Stimulated activated CD8-positive, alpha-beta memory T cell treated with anti-CD3 and anti-CD28 coated beads, Interleukin-4, amount 100 ng/mL, for 4 hours (primary cell): ENCODE data around the gene PRC1.

Source experiments
- DNase-seq, 2 donors: peaks; one replicate each; pipeline ENCODE4 v3.0.0-alpha.2; 2020; ENCODE audit warnings: low read depth in 2 of 2, low spot score in 1 of 2

PRC1 gene

DNA sequence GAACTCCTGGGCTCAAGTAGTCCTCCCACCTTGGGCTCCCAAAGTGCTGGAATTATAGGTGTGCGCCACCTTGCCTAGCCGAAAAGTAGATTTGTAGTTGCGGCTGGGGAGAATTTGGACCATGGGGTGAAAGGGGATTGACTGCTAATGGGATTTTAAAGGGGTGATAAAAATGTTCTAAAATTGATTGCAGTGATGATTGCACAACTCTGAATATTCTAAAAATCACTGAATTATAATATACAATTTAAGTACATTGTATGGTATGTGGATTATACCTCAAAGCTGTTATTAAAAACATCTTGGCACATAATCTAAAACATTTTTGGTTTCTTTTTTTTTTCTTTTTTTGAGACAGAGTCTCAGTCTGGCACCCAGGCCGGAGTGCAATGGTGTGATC is 3.9 kb downstream of the PRC1 start:
- no peak for DNase-seq

- no peak for DNase-seq
These were observed 5.1 kb downstream of the PRC1 start for GRCh38 chr15:90989040-90989768.

DNA sequence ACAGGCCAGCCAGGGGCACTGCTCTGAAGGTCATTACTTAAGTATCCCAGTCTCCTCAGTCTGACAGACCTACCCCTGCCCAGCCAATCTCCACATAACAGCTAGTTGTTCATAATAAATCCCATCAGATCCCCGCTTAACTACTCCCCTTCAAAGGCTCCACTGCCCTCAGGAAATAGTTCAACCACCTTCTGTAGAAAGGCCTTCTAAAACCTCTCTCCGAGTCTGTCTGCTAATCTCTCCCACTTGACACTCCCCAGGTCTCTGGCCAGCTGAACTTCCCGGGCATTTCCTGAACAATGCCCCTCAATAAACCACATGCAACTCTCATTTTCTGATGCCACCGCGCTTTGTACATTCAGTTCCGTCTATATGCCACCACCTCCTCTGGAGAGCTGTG is 6.0 kb downstream of the PRC1 start:
- DNase-seq, result no peak

GRCh38 chr15:90987561-90988141 is 6.7 kb downstream of the PRC1 start:
- no peak for DNase-seq

- DNase-seq, result no peak
These were observed 7.4 kb downstream of the PRC1 start for GRCh38 chr15:90986790-90987507.

DNA sequence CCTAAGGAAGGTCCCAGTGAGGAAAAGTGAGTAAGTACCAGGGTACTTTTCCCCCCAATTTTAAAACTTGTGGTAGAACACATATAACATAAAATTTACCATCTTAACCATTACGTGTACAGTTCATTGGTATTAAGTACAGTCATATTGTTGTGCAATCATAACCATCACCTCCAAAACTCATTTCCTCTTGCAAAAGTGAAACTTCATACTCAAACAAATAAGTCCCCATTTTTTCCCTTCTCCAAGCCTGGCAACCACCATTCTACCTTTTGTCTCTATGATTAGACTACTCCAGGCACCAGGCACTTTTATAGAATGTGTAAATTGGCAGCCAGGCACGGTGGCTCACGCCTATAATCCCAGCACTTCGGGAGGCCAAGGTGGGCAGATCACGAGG is 12.2 kb downstream of the PRC1 start:
- no peak for DNase-seq

DNA sequence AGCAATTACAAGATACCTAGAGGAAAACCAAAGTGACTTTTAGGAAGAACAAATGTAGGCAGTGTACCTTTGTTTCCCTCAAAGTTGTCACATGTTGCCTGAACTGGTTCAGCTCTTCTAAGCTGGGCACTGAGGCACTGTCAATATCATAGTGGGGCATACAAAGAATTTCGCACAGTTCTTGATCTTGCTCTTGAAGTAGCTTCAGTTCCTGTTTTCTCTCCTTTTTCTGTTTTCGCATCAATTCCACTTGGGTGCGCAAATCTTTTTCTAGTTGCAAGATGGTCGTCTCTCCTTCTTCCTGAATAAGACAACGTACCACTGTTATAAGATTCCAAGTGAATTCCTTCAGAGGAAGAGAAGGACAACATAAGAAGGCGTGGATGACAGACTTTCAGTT is 12.7 kb downstream of the PRC1 start:
- DNase-seq, result no peak

DNA sequence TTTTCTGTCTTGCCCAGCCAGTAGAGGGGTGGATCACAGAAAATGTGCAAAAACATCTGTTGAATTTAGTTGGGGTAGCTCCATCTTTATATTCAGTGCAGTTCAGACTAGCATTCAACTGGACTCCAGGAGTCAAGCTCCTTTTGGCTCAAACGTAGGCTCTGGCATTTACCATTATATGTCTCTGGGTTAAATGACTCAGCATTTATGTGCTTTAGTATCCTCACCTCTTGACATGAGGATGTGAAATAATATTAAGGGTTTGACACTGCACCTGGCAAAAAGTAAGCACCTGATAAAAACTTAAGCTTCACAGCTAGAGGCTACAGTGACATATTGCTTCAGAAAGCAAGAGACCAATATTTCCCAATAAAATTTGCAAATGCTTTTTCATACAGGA is 14.8 kb downstream of the PRC1 start:
- no peak for DNase-seq

GRCh38 chr15:90974216-90974615 is 20.1 kb downstream of the PRC1 start:
- DNase-seq, result no peak

DNA sequence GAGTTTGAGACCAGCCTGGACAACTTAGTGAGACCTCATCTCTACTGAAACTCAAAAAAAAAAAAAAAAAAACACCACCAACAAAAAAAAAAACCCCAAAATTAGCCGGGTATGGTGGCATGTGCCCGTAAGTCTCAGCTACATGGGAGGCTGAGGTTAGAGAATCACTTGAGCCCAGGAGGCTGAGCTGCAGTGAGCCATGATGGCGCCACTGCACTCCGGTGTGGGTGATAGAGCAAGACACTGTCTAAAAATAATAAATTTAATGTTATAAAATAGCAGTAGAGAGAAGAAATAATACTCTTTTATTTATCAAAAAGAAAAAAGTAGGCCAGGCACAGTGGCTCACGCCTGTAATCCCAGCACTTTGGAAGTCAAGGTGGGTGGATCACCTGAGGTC is 22.2 kb downstream of the PRC1 start:
- DNase-seq, result no peak

- no peak for DNase-seq
These were observed 24.1 kb downstream of the PRC1 start for GRCh38 chr15:90970274-90970673.

DNA sequence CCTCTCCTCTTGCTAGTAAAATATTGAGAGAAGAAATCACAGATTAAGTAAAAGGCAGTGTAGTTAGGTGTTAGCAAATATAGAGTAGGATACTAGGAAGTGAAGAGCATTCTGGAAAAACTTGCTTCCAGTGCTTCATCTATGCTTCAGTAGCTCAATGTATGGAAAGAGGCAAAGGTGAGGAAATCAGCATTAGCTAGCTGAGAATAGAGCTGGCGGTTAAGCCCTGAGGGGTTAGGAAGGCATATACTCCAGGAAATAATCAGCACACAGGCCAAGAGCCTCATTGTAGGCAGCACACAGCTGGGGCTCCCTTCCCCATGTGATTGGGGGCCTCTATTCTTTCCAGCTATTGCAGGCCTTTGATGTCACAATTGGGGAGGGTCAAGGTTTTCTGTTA is 25.9 kb downstream of the PRC1 start:
- no peak for DNase-seq

DNA sequence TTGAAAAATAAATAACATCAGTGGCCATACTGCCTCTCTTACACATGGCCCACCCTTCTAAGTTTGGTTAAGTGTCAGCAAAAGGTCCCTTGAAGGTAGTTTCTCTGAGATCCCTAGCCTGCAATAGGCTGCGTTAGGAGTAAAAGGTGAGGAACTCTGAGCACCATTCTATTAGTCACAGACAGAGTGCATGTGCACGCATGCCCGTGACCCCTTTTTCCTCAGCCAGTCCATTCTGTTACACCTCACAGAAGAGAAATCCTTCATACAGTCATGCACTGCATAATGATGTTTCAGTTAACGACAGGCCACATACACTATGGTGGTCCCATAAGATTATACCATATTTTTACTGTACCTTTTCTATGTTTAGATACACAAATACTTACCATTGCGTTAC is 27.1 kb downstream of the PRC1 start:
- no peak for DNase-seq

- DNase-seq, result no peak
These were observed 28.1 kb downstream of the PRC1 start for GRCh38 chr15:90966262-90966661.

DNA sequence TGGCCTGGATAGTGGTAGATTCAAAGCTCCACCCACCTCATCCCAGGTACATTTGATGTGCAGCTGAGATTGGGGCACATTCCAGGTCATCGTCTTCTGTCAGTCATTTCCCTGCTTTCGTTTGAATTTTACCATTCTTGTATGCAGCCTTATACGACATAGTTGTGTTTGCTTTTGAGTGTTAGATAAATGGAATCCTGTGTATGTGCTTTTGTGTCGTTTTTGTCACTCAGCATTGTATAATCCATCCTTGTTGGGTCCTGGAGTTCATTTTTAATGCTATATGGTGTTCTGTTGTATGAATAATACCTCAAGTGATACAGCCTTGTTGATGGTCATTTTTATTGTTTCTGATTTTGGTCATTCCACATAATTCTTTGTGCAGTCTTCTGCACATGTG is 32.3 kb downstream of the PRC1 start:
- DNase-seq, result no peak

- DNase-seq, result no peak
These were observed 33.8 kb downstream of the PRC1 start for GRCh38 chr15:90960298-90961091.

- DNase-seq, result no peak
These were observed 34.4 kb downstream of the PRC1 start for GRCh38 chr15:90959894-90960293.

GRCh38 chr15:90959028-90959595 is 35.2 kb downstream of the PRC1 start:
- no peak for DNase-seq

- no peak for DNase-seq
These were observed 36.5 kb downstream of the PRC1 start for GRCh38 chr15:90957791-90958190.

DNA sequence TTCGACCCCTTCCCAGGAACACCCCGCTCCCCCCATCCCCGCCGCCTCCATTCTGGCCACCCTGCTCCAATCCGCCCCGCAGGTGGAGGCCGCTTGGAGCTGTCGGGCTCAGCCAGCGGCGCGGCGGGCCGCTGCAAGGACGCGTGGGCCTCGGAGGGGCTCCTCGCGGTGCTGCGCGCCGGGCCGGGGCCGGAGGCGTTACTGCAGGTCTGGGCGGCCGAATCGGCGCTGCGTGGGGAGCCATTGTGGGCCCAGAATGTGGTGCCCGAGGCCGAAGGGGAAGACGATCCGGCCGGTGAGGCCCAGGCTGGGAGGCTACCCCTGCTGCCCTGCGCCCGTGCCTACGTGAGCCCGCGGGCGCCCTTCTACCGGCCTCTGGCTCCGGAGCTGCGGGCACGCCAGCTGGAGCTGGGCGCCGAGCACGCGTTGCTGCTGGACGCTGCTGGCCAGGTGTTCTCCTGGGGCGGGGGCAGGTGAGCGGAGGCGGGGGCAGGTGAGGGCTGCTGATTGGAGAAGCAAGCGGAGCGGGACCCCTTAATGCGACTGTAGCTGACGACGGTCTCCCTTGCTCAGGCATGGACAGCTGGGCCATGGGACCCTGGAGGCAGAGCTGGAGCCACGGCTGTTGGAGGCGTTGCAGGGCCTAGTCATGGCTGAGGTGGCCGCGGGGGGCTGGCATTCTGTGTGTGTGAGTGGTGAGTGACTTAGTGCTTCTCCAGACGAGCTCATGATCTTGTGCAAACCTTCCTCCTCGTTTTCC is 37.1 kb downstream of the PRC1 start:
- no peak for DNase-seq
